Activated T-cell treated with anti-CD3 and anti-CD28 coated beads, Interleukin-2, amount 50 U/mL, for 24 hours (primary cell): ENCODE measurements around the gene SLC44A3.
A peak's percentile ranks its signal among the peaks of the same experiment; 100 is the strongest.
"Not testable (repeated sequence)": the region's sequence is repeated elsewhere in the genome, so short reads cannot be mapped to it uniquely, and the experiment has no call there.

Experiments used
- DNase-seq: peaks from one replicate; pipeline ENCODE4 v3.0.0-alpha.2; 2020
- H3K27ac Mint-ChIP-seq: 2 replicates; pipeline ENCODE4 v1.8.0; 2020; ENCODE audit warnings: mild to moderate bottlenecking, mixed read lengths
- H3K27me3 Mint-ChIP-seq: 2 replicates; pipeline ENCODE4 v1.8.0; 2020; ENCODE audit warnings: mixed read lengths
- H3K36me3 Mint-ChIP-seq: 2 replicates; pipeline ENCODE4 v1.8.0; 2020; ENCODE audit warnings: low read depth, mixed read lengths
- H3K4me1 Mint-ChIP-seq: 2 replicates; pipeline ENCODE4 v1.8.0; 2020; ENCODE audit warnings: low read depth, mixed read lengths
- H3K4me3 Mint-ChIP-seq: 2 replicates; pipeline ENCODE4 v1.8.0; 2020; ENCODE audit warnings: mild to moderate bottlenecking, moderate library complexity, mixed read lengths
- H3K9me3 Mint-ChIP-seq: 2 replicates; pipeline ENCODE4 v1.8.0; 2020; ENCODE audit warnings: mixed read lengths

The SLC44A3 gene

GRCh38 chr1:94832931-94833585, 12.9 kb downstream of the SLC44A3 start:
- no peaks in the 10 kb centered on the region for H3K36me3 Mint-ChIP-seq
- no peak for DNase-seq
- no peak overlapping the region for H3K4me3 Mint-ChIP-seq
- H3K9me3 Mint-ChIP-seq = no peaks in the 10 kb centered on the region
- no peak overlapping the region for H3K27ac Mint-ChIP-seq
- H3K4me1 Mint-ChIP-seq = no peaks in the 10 kb centered on the region
- peaks cover 47% of the 10 kb centered on the region for H3K27me3 Mint-ChIP-seq

- DNase-seq = no peak
- Mint-ChIP-seq H3K27ac (no peak overlapping the region), H3K36me3 (no peaks in the 10 kb centered on the region), H3K4me1 (no peaks in the 10 kb centered on the region), H3K4me3 (no peak overlapping the region), H3K27me3 (peaks cover 37% of the 10 kb centered on the region), H3K9me3 (no peaks in the 10 kb centered on the region)
Measured at GRCh38 chr1:94836891-94837290, 16.7 kb downstream of the SLC44A3 start.

- H3K4me1 Mint-ChIP-seq, H3K9me3 Mint-ChIP-seq, DNase-seq, H3K27ac Mint-ChIP-seq, H3K4me3 Mint-ChIP-seq, H3K36me3 Mint-ChIP-seq: not testable (repeated sequence)
- H3K27me3 Mint-ChIP-seq = peaks cover 33% of the 10 kb centered on the region
Measured at GRCh38 chr1:94840381-94840780, 20.2 kb downstream of the SLC44A3 start.

- H3K9me3 Mint-ChIP-seq = no peaks in the 10 kb centered on the region
- peaks cover 29% of the 10 kb centered on the region for H3K27me3 Mint-ChIP-seq
- H3K27ac Mint-ChIP-seq = no peak overlapping the region
- no peak for DNase-seq
- H3K4me1 Mint-ChIP-seq = no peaks in the 10 kb centered on the region
- H3K36me3 Mint-ChIP-seq = no peaks in the 10 kb centered on the region
- H3K4me3 Mint-ChIP-seq = no peak overlapping the region
Measured at GRCh38 chr1:94840808-94841207, 20.7 kb downstream of the SLC44A3 start.

- Mint-ChIP-seq H3K27ac (no peak overlapping the region), H3K9me3 (no peaks in the 10 kb centered on the region), H3K4me3 (no peak overlapping the region), H3K36me3 (no peaks in the 10 kb centered on the region), H3K4me1 (no peaks in the 10 kb centered on the region), H3K27me3 (peaks cover 17% of the 10 kb centered on the region)
- DNase-seq = no peak
Measured at GRCh38 chr1:94843430-94843829, 23.3 kb downstream of the SLC44A3 start.

GRCh38 chr1:94843846-94844245, 23.7 kb downstream of the SLC44A3 start:
- no peak for DNase-seq
- no peaks in the 10 kb centered on the region for H3K9me3 Mint-ChIP-seq
- no peak overlapping the region for H3K27ac Mint-ChIP-seq
- no peaks in the 10 kb centered on the region for H3K36me3 Mint-ChIP-seq
- no peaks in the 10 kb centered on the region for H3K4me1 Mint-ChIP-seq
- H3K27me3 Mint-ChIP-seq = peaks cover 17% of the 10 kb centered on the region
- no peak overlapping the region for H3K4me3 Mint-ChIP-seq

GRCh38 chr1:94846308-94846707, 26.2 kb downstream of the SLC44A3 start:
- Mint-ChIP-seq H3K27ac (no peak overlapping the region), H3K4me1 (no peaks in the 10 kb centered on the region), H3K9me3 (no peaks in the 10 kb centered on the region), H3K36me3 (no peaks in the 10 kb centered on the region), H3K27me3 (peaks cover 17% of the 10 kb centered on the region), H3K4me3 (no peak overlapping the region)
- DNase-seq = no peak

GRCh38 chr1:94851571-94851970, 31.4 kb downstream of the SLC44A3 start:
- H3K27me3 Mint-ChIP-seq = no peaks in the 10 kb centered on the region
- no peak overlapping the region for H3K27ac Mint-ChIP-seq
- H3K36me3 Mint-ChIP-seq = no peaks in the 10 kb centered on the region
- H3K4me3 Mint-ChIP-seq = no peak overlapping the region
- H3K4me1 Mint-ChIP-seq = no peaks in the 10 kb centered on the region
- DNase-seq = no peak
- H3K9me3 Mint-ChIP-seq = no peaks in the 10 kb centered on the region

- no peak for DNase-seq
- no peak overlapping the region for H3K4me3 Mint-ChIP-seq
- no peaks in the 10 kb centered on the region for H3K27me3 Mint-ChIP-seq
- no peak overlapping the region for H3K27ac Mint-ChIP-seq
- no peaks in the 10 kb centered on the region for H3K36me3 Mint-ChIP-seq
- H3K4me1 Mint-ChIP-seq = no peaks in the 10 kb centered on the region
- no peaks in the 10 kb centered on the region for H3K9me3 Mint-ChIP-seq
Measured at GRCh38 chr1:94852788-94853187, 32.6 kb downstream of the SLC44A3 start.

GRCh38 chr1:94854458-94855306, 34.5 kb downstream of the SLC44A3 start:
- Mint-ChIP-seq H3K36me3 (no peaks in the 10 kb centered on the region), H3K27me3 (peaks cover 6% of the 10 kb centered on the region), H3K4me1 (no peaks in the 10 kb centered on the region), H3K4me3 (no peak overlapping the region), H3K27ac (no peak overlapping the region), H3K9me3 (no peaks in the 10 kb centered on the region)
- DNase-seq = peak; percentile 80

- Mint-ChIP-seq H3K27me3 (peaks cover 6% of the 10 kb centered on the region), H3K4me3 (no peak overlapping the region), H3K36me3 (no peaks in the 10 kb centered on the region), H3K27ac (no peak overlapping the region), H3K9me3 (no peaks in the 10 kb centered on the region), H3K4me1 (no peaks in the 10 kb centered on the region)
- DNase-seq = no peak
Measured at GRCh38 chr1:94855307-94855700, 35.1 kb downstream of the SLC44A3 start.

GRCh38 chr1:94856004-94856403, 35.8 kb downstream of the SLC44A3 start:
- Mint-ChIP-seq H3K4me3 (no peak overlapping the region), H3K4me1 (no peaks in the 10 kb centered on the region), H3K9me3 (no peaks in the 10 kb centered on the region), H3K27ac (no peak overlapping the region), H3K36me3 (no peaks in the 10 kb centered on the region), H3K27me3 (peaks cover 6% of the 10 kb centered on the region)
- no peak for DNase-seq

GRCh38 chr1:94856868-94857267, 36.7 kb downstream of the SLC44A3 start:
- no peak for DNase-seq
- no peak overlapping the region for H3K27ac Mint-ChIP-seq
- no peaks in the 10 kb centered on the region for H3K4me1 Mint-ChIP-seq
- no peaks in the 10 kb centered on the region for H3K36me3 Mint-ChIP-seq
- H3K27me3 Mint-ChIP-seq = peaks cover 6% of the 10 kb centered on the region
- H3K4me3 Mint-ChIP-seq = no peak overlapping the region
- no peaks in the 10 kb centered on the region for H3K9me3 Mint-ChIP-seq

GRCh38 chr1:94858276-94858675, 38.1 kb downstream of the SLC44A3 start:
- no peak for DNase-seq
- H3K9me3 Mint-ChIP-seq = no peaks in the 10 kb centered on the region
- peaks cover 6% of the 10 kb centered on the region for H3K27me3 Mint-ChIP-seq
- no peak overlapping the region for H3K4me3 Mint-ChIP-seq
- H3K36me3 Mint-ChIP-seq = no peaks in the 10 kb centered on the region
- H3K4me1 Mint-ChIP-seq = no peaks in the 10 kb centered on the region
- no peak overlapping the region for H3K27ac Mint-ChIP-seq

- no peak overlapping the region for H3K27ac Mint-ChIP-seq
- H3K4me3 Mint-ChIP-seq = no peak overlapping the region
- no peaks in the 10 kb centered on the region for H3K9me3 Mint-ChIP-seq
- H3K4me1 Mint-ChIP-seq = no peaks in the 10 kb centered on the region
- H3K27me3 Mint-ChIP-seq = peaks cover 6% of the 10 kb centered on the region
- DNase-seq = no peak
- H3K36me3 Mint-ChIP-seq = no peaks in the 10 kb centered on the region
Measured at GRCh38 chr1:94859174-94859573, 39.0 kb downstream of the SLC44A3 start.
